Tibial artery (tissue), 4 donors: ENCODE results near the gene FGGY.

Experiments
- DNase-seq, 2 donors: peaks; one replicate each; pipeline ENCODE4 v3.0.0-alpha.2; 2019
- H3K27ac ChIP-seq, 2 donors: fragments of 200-600 bp; sonication (generic) in 1 of 2; 1 replicate in 1 of 2; 2 replicates in 1 of 2; pipeline ENCODE4 v1.5.1; 2018 to 2019; ENCODE audit warnings: mild to moderate bottlenecking in 1 of 2
- H3K27me3 ChIP-seq, 2 donors: fragments of 200-600 bp; sonication (generic) in 1 of 2; one replicate each; pipeline versions ENCODE4 v1.5.1 to v1.6.0; 2016 to 2019
- H3K36me3 ChIP-seq, 3 donors: fragments of 200-600 bp; sonication (generic) in 2 of 3; one replicate each; pipeline ENCODE4 v1.5.1; 2016 to 2019; ENCODE audit warnings: mild to moderate bottlenecking in 2 of 3
- H3K4me1 ChIP-seq, 4 donors: fragments of 200-600 bp; sonication (generic) in 2 of 4; 1 replicate in 3 of 4; 2 replicates in 1 of 4; pipeline ENCODE4 v1.5.1; 2016 to 2019
- H3K4me3 ChIP-seq, 2 donors: fragments of 200-600 bp; sonication (generic) in 1 of 2; 1 replicate in 1 of 2; 2 replicates in 1 of 2; pipeline ENCODE4 v1.5.1; 2018 to 2019; ENCODE audit warnings: mild to moderate bottlenecking in 2 of 2
- H3K9me3 ChIP-seq, 3 donors: fragments of 200-600 bp; sonication (generic) in 1 of 3; one replicate each; pipeline ENCODE4 v1.5.1; 2016 to 2019
- intact Hi-C: fragments of 100-400 bp; cut with DNase I; formaldehyde crosslinking; loops from one replicate; pipeline ENCODE4 v1.15.0; 2023; ENCODE audit warnings: low total_unique reads
- TF ChIP-seq, protein P1 (sequence below), 2 experiments: fragments of 200-600 bp in 1 of 2; fragments of 450-650 bp in 1 of 2; IDR thresholded peaks; one replicate each; pipeline ENCODE4 v1.5.1; 2017 to 2019; ENCODE audit warnings: antibody characterized with exemption in 2 of 2, mild to moderate bottlenecking in 1 of 2, moderate library complexity in 1 of 2

Gene FGGY

DNA sequence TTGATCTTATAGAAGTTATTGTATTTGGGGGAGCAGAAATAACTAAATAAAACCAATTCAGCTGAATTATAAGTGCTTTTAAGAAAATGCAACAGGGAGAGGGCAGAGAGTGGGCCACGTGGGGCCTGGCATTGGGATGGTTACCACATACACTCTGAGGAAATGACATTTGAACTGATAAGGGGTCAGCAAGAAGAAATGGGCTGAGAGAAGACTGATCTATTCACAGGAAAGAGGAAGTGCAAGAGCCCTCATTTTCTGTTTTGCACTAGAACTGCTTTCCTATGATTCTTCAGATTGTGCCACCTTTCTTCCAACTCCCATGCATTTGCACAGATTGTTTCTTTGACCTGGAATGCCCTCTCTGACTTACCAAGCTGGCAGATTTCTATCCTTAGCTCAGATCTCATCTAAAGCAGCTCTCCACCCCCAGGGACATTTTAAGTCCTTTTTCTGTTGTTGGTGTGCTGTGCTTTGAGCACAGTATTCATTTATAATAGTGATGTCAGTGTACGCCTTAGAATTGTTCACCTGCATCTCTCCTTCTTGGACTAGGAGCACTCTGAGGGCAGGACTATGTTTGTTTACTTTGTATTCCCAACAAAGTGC, 115.9 kb downstream of the FGGY start:
- TF ChIP-seq, protein P1, sequence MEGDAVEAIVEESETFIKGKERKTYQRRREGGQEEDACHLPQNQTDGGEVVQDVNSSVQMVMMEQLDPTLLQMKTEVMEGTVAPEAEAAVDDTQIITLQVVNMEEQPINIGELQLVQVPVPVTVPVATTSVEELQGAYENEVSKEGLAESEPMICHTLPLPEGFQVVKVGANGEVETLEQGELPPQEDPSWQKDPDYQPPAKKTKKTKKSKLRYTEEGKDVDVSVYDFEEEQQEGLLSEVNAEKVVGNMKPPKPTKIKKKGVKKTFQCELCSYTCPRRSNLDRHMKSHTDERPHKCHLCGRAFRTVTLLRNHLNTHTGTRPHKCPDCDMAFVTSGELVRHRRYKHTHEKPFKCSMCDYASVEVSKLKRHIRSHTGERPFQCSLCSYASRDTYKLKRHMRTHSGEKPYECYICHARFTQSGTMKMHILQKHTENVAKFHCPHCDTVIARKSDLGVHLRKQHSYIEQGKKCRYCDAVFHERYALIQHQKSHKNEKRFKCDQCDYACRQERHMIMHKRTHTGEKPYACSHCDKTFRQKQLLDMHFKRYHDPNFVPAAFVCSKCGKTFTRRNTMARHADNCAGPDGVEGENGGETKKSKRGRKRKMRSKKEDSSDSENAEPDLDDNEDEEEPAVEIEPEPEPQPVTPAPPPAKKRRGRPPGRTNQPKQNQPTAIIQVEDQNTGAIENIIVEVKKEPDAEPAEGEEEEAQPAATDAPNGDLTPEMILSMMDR (IDR thresholded peaks at IDR 0.05), result no peak
- no peak overlapping the region for H3K27ac ChIP-seq
- DNase-seq, result no peak
- H3K9me3 ChIP-seq, result no peaks in the 10 kb centered on the region
- H3K36me3 ChIP-seq, result no peaks in the 10 kb centered on the region
- no peaks in the 10 kb centered on the region for H3K27me3 ChIP-seq
- no peak overlapping the region for H3K4me3 ChIP-seq
- intact Hi-C loops, result no loop called here
- peaks cover 0 to 39% (median 10%) of the 10 kb centered on the region in 4 donors for H3K4me1 ChIP-seq

DNA sequence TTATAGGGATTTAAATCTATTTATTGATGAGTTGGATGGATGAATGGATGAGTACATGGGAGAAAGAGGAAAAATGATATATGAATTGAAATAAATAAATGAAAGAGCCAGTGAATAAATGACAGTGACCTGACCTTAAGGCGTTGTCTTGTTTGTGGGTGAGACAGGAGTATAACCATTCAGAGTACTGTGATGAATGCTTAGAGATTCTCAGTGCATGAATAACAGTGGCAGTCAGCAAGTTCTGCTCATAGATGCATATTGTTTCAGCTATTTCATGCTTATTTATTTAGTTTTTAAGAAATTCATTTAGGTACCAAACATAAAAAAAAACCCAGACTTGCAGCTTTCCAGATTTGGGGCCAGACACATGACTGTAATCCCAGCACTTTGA, 116.4 kb downstream of the FGGY start:
- no peaks in the 10 kb centered on the region for H3K36me3 ChIP-seq
- TF ChIP-seq, protein P1 (IDR thresholded peaks at IDR 0.05), result no peak
- H3K4me1 ChIP-seq, result peaks cover 0 to 34% (median 8%) of the 10 kb centered on the region in 4 donors
- DNase-seq, result no peak
- H3K27me3 ChIP-seq, result no peaks in the 10 kb centered on the region
- H3K9me3 ChIP-seq, result no peaks in the 10 kb centered on the region
- no peak overlapping the region for H3K4me3 ChIP-seq
- intact Hi-C loops, result no loop called here
- no peak overlapping the region for H3K27ac ChIP-seq

DNA sequence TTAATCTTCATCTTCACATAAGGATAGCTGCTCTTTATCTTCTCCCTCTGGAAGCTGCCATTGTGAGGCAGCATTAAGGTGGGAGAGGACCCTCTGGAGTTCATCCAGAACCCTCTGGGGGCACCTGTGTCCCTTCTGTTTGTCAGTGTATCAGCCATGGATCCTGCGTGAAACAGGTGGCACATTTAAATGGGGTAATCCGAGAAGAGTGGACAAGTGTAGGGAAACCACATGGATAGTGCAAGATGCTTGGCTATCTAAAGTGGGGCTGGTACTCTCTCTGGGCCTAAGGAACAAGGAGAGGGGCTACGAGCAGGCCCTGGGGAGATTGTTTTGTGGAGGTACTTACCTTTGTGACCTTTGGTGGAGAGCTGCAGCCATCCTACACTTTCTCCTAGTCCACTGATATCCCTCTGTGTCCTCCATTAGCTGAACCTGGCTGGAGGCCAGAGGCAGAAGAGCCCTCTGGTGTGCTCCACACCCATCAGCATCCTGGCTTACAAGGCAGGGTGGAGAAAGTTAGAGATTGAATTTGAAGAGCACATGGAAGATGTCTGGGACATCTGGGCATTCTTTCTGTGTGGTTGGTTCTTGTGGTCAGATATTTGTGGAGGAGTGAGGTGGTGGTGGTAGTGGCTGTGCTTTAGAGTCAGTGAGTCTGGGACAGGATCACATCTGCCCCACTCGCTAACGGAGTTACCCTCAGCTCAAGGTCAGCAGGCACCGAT, 117.7 kb downstream of the FGGY start:
- no peak for DNase-seq
- intact Hi-C loops, result no loop called here
- Histone ChIP-seq H3K36me3 (no peaks in the 10 kb centered on the region), H3K27ac (no peak overlapping the region), H3K9me3 (no peaks in the 10 kb centered on the region), H3K4me3 (no peak overlapping the region), H3K4me1 (peaks cover 0 to 21% (median 6%) of the 10 kb centered on the region in 4 donors), H3K27me3 (no peaks in the 10 kb centered on the region)
- TF ChIP-seq, protein P1 (IDR thresholded peaks at IDR 0.05), result no peak

DNA sequence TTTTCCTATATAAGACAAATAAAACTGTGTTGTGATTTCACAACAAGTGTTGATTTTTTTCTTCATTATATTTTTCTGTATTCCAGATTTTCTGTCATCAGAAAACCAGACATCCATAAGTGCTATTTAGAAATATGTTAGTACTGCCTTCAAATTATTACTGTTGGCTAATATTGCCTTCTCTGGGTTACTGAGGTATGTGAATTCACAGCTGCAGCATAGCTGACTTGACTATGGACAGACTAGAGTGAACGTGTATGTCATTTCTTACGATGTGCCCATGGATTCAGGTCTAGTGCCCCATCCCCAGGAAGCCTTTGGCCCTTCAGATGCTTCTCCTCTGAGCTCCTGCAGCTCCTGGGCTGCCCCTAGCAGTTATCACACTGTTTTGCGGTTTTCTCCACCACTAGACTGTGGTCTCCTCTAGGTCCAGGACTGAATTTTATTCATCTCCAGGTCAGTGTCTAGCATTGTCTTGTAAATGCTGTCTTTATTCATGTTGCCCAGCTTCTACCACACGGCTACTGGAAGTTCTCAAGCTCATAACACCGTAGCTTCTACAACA, 118.5 kb downstream of the FGGY start:
- H3K4me1 ChIP-seq, result peaks cover 0 to 14% (median 6%) of the 10 kb centered on the region in 4 donors
- TF ChIP-seq, protein P1 (IDR thresholded peaks at IDR 0.05), result no peak
- intact Hi-C loops, result no loop called here
- no peak overlapping the region for H3K27ac ChIP-seq
- no peaks in the 10 kb centered on the region for H3K36me3 ChIP-seq
- no peaks in the 10 kb centered on the region for H3K9me3 ChIP-seq
- DNase-seq, result no peak
- H3K27me3 ChIP-seq, result no peaks in the 10 kb centered on the region
- no peak overlapping the region for H3K4me3 ChIP-seq

DNA sequence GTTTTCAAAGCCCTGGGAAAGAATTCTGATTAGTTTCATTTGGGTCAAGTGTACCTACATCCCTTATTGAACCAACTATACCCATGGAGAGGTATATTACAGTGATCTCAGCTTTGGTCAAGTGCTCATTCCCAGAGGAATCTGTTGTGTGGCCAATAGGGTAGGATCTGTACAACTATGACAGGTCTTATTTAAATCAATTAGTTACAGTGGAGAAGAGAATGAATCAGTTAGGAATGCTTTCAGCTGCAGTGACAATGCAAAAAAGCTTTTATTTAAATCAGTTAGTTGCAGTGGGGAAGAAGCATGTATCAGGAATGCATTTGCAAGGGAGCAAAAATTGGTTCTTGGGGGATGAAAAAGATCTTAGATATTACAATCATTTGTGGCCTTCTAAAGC, 119.0 kb downstream of the FGGY start:
- TF ChIP-seq, protein P1 (IDR thresholded peaks at IDR 0.05), result no peak
- no peak overlapping the region for H3K4me3 ChIP-seq
- intact Hi-C loops, result no loop called here
- no peak overlapping the region for H3K27ac ChIP-seq
- no peak for DNase-seq
- H3K27me3 ChIP-seq, result no peaks in the 10 kb centered on the region
- no peaks in the 10 kb centered on the region for H3K9me3 ChIP-seq
- no peaks in the 10 kb centered on the region for H3K36me3 ChIP-seq
- H3K4me1 ChIP-seq, result peaks cover 0 to 14% (median 6%) of the 10 kb centered on the region in 4 donors
